C4-2B (cell line): ENCODE results near the gene GAK.

Experiments used
- H3K27ac ChIP-seq: fragments of 450-650 bp; 2 replicates; pipeline ENCODE4 v1.5.1; 2017
- CTCF ChIP-seq: fragments of 450-650 bp; conservative IDR thresholded peaks from 2 replicates; pipeline ENCODE4 v1.5.1; 2017; ENCODE audit warnings: mild to moderate bottlenecking
- ZFX ChIP-seq: fragments of 450-650 bp; IDR thresholded peaks from 2 replicates; pipeline ENCODE4 v1.6.1; 2017

GAK gene

DNA sequence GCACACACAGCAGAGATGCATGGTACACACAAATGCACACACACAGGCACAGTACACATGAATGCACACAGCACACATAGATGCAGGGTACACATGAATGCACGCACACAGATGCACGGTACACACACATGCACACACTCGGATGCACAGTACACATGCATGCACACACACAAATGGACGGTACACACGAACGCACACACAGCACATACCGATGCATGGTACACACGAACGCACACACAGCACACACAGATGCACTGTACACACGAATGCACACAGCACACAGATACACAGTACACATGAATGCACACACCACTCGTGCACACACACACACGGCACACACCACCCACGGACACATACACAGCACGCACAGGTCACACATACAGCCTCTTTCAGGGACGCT, 62.3 kb downstream of the GAK start:
- TF ChIP-seq ZFX (no peak), CTCF (no peak)
- H3K27ac ChIP-seq, result no peak overlapping the region

GRCh38 chr4:868421-868820, 63.7 kb downstream of the GAK start:
- no peak overlapping the region for H3K27ac ChIP-seq
- TF ChIP-seq ZFX, result no peak
- no peak for TF ChIP-seq CTCF

- no peak overlapping the region for H3K27ac ChIP-seq
- no peak for TF ChIP-seq ZFX
- no peak for TF ChIP-seq CTCF
These were observed 64.4 kb downstream of the GAK start for GRCh38 chr4:867526-868250.

GRCh38 chr4:866761-867390, 65.2 kb downstream of the GAK start:
- TF ChIP-seq ZFX, result no peak
- TF ChIP-seq CTCF, result no peak
- no peak overlapping the region for H3K27ac ChIP-seq

- TF ChIP-seq CTCF, result no peak
- TF ChIP-seq ZFX, result no peak
- no peak overlapping the region for H3K27ac ChIP-seq
These were observed 65.9 kb downstream of the GAK start for GRCh38 chr4:866068-866760.

- no peak overlapping the region for H3K27ac ChIP-seq
- TF ChIP-seq ZFX, result no peak
- TF ChIP-seq CTCF, result no peak
These were observed 66.5 kb downstream of the GAK start for GRCh38 chr4:865572-865971.

DNA sequence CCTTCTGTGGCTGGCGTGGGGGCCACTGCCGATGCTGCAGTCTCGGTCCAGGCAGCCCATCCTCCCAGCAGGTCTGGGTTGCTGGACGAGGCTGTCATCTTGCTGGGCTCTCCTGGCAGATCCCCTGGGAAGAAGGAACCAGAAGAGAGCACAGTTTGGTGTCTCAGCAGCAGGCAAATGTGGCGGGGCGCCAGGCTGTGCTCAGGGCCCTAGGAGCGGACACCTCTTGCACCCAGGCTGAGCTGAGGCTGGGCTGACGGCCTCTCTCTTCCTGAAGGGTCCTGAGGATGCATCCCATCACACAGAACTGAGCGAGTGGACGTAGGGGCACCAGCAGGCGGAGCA, 67.0 kb downstream of the GAK start:
- H3K27ac ChIP-seq, result no peak overlapping the region
- TF ChIP-seq CTCF (no peak), ZFX (no peak)
